Inferior parietal cortex (tissue), 1 donor: ENCODE measurements around the gene CPSF7.
"Not testable (repeated sequence)": the region's sequence is repeated elsewhere in the genome, so short reads cannot be mapped to it uniquely, and the experiment has no call there.

Experiments
- DNase-seq: peaks from one replicate; pipeline ENCODE4 v3.0.0-alpha.2; 2016; ENCODE audit errors: extremely low spot score

CPSF7 gene

DNA sequence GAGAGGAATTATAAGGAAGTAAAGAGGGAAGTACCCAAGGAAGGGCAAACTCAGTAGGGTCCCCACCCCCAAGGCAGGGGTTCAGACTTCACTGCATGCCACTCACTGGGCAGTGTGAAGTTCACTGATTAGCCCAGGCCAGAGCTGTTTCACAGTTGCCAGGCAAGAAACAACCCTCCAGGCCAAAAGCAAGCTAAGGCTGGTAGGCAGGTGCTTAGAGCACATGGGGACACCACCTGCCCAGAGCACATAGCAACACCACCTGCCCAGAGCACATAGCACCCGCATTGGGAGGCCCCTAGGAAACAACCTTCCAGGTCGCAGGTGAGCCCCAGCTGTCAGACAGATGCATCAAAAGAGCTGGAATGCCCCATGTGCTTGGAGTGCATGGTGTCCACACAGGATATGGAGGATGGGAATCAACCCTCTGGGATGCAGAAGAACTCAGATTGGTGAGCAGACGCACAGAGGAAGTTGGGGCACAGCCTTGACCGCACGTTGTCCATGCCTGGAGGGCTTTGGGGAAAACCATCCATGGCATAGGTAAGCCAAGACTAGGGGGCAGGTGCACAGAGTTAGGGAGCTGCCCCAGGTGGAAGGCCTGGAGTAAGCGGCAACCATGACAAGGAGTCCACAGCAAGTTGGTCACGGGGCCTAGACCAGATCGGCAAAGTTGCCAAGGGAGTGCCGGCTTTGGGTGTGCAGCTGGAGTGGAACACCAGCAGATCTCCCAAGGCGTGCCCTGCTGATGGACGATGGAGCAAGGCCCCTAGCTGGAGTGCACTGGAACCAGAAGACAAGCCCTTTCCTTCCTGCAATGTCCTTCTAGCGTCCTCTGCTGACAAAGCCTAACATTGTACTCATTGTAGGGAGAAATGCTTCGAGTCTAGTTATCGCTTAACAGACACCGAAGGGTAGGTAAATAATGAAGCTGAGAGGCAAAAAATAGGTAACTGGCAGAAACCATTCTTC, 45.2 kb downstream of the CPSF7 start:
- DNase-seq = no peak

DNA sequence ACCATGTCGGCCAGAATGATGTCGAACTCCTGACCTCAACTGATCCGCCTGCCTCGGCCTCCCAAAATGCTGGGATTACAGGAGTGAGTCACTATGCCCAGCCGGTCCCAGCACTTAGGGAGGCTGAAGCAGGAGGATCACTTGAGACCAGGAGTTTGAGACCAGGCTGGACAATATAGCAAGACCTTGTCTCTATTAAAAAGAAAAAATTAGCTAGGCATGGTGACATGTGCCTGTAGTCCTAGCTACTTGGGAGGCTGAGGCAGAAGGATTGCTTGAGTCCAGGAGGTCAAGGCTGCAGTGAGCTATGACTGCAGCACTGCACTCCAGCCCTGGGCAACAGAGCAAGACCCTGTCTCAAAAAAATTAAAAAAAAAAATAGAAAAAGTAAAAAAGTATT, 45.9 kb downstream of the CPSF7 start:
- DNase-seq = not testable (repeated sequence)

DNA sequence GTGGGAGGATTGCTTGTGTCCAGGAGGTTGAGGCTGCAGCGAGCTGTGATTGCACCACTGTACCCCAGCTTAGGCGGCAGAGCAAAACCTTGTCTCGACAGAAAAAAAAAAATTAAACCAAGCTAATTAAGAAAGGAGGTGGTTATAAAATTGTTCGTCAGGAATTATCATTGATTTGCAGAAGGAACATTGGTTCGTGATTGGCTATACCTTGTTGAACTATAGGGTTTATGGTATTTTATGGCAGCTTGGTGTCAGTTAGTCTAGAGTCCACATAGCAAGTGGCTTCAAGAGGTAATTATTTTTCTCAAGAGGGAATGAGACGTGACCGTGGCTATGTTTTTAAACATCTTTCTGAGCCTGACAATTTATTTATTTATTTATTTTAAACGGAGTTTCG, 48.9 kb downstream of the CPSF7 start:
- DNase-seq = no peak

DNA sequence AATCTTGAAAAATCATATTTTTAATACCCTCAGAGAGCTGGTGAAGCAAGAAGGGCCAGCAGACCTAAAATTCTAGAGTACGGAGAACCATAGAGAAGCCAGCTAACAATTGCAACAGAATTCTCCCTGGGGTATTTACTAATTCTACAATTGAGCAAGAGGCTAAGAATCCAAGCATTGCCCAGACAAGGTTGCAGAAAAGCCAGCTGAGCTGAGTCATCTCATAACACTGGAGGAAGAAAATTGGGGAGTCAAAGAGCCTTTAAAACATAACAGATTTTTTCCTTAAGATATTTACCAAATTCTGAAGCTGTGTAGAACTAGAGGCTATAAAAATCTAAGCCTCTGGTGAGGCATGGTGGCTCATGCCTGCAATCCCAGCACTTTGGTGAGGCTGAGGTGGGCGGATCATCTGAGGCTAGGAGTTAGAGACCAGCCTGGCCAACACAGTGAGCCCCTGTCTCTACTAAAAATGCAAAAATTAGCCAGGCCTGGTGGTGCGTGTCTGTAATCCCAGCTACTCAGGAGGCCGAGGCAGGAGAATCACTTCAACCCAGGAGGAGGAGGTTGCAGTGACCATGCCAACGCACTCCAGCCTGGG, 51.0 kb downstream of the CPSF7 start:
- no peak for DNase-seq

DNA sequence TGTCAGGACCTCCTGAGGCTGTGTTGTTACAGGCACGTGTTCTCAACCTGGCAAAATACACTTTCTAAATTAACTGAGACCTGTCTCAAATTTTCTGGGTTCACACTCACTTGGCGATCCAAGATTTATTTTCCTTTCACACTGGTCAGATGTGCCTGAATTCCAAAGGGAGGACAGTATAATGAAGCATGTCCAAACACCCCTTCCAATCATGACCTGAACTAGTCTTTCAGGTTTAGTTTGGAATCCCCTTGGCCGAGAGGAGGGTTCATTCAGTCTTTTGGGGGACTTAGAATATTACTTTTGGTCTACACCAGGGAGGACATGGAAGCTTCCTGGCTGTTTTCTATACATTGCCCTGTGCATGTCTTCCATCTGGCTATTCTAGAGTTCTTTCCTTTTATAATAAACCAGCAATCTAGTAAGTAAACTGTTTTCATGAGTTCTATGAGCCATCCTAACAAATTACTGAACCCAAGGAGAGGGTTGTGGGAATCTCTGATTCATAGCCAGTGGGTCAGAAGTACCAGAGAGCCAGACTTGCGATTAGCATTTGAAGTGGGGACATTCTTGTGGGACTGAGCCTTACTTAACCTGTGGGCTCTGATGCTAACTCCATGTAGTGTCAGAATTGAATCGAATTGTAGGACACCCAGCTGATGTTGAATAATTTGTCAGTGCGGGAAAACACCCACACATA, 52.2 kb downstream of the CPSF7 start:
- DNase-seq = no peak

DNA sequence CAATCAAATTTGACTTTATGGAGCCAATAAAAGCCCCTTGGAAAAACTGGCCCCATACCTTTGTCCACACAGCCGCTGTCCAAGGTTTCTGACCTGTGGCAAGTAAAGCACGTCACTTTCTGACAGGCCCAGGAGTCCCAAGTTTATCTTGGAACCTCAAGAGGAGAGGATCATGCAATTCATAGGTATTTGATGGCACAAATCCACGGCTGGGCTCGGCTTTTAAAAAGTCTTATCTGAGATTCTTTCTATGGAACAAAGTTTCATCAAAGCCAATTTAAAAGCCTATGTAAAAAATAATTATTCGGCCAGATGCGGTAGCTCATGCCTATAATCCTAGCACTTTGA, 54.0 kb downstream of the CPSF7 start:
- DNase-seq = no peak

DNA sequence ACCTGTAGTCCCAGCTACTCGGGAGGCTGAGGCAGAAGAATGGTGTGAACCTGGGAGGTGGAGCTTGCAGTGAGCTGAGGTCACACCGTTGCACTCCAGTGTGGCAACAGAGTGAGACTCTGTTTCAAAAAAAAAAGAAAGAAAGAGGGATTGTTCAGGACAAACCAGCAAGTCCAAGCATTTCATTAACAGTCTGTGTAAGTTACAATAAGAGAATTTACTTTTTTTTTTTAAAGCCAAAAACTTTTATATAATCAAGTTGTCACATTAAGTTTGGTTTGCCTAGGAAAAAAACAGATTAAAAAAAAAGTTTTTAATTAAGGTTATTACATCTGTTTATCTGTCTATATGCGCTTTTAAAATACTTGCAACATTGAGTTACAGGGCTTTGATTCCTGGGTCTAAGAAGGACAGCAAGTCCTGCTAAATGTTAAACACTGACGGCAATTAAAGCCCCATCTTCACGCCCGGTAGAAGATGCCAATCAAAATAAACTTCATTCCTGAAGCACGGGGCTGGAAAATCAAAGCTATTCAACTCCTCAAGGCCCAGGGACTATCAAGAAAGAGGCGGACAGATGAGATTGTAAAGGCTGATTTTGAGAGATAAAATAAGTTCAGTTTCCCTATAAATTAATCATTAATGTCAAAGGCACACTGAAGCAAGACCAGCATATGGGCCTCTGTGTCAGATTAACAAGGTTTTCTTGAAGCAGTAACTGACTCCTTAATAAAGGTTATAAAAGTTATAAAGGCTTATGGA, 56.9 kb downstream of the CPSF7 start:
- no peak for DNase-seq

DNA sequence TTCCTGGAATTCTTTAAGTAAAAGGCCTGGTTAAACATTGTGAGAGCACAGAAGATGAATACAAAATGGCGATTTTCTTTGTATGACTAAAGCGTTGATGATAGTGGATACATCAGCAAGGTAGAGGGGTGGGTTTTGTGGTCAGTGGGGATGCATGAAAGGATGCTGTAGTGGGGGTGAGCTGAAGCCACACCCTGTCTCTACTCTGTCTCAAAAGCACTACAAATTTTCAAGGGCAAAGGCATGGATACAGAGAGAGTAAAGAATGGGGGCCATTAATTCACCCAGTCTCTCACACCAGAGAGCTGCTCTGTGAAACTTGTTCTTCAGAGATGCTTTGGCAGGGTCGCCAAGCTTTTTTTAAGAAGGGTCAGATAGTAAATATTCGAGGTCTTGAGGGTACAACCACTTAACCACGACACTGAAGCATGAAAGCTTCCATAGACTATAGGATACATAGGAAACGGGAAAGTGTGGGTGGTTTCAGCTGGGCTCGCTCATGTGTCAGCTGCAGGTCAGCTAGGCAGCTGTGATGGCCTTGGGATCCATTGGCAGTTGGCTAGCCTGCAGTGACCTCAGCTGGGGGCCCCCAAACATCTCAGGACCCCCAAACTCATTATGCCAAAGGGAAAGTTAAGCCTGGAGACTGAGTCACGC, 59.3 kb downstream of the CPSF7 start:
- no peak for DNase-seq

DNA sequence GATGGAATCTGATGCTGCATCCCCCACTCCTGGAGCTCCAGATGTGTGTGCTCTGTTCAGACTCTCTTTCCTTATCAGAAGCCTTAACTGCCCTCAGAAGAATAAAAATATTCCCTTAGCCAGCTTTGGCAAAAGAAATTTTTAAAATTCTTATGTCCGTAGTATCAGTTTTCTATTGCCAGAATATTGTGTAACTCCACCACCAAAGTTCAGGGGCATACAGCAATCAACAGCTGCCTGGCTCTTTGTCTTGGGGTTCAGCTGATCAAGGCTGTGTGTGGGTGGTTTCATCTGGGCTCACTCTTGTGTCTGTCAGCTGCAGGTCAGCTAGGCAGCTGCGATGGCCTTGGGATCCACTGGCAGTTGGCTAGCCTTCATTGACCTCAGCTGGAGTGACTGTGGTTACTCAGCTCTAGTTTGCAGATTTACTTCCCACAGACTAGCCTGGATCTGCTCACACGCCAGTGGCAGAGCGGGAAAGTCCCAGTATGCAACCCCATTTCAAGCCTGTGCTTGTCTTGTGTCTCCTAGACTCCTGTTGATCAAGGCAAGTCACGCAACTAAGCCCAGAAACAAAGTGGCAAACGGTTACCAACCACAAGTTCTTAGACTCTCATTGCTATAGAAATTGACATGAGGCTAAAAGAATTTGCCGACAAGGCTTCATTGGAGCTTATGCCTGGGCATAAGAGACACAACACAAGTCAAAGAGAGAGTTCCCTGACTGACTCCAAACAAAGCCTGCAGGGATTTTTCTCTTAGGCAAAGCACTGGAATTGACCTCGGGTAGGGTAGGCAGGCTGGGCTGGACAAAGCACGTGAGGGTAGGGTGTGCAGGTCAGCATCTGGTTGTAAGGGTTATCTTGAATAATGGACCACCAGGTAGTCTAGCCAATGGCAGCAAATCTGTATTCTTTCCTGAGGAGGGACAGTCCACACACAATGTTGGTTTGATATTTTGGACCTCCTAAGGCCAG, 60.1 kb downstream of the CPSF7 start:
- DNase-seq = no peak

DNA sequence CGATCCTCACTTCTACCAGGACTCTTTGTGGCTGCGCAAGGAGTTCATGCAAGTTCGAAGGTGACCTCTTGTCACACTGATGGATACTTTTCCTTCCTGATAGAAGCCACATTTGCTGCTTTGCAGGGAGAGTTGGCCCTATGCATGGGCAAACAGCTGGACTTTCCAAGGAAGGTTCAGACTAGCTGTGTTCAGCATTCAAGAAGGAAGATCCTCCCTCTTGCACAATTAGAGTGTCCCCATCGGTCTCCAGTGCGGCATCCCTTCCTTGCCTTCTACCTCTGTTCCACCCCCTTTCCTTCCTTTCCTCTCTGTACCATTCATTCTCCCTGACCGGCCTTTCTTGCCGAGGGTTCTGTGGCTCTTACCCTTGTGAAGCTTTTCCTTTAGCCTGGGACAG, 61.1 kb downstream of the CPSF7 start:
- DNase-seq = no peak

DNA sequence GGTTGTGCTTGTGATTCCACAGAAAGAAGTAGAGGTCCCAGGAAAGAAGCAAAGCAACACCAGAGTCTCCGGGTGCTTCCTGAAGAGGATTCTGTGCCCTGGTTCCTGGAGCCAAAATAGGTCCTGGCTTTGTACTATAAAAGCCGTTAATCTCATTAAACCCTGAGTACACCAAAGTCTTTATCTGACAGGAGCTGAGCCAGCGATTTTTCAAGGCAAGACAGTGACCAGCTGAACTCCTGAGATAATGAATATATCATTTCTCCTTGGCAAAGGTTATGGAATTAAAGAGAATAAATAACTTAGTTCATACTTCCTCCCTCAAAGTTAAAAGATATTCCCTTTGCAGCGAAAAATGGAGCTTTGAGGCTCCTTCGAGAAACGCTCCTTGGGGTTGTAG, 62.4 kb downstream of the CPSF7 start:
- DNase-seq = no peak

DNA sequence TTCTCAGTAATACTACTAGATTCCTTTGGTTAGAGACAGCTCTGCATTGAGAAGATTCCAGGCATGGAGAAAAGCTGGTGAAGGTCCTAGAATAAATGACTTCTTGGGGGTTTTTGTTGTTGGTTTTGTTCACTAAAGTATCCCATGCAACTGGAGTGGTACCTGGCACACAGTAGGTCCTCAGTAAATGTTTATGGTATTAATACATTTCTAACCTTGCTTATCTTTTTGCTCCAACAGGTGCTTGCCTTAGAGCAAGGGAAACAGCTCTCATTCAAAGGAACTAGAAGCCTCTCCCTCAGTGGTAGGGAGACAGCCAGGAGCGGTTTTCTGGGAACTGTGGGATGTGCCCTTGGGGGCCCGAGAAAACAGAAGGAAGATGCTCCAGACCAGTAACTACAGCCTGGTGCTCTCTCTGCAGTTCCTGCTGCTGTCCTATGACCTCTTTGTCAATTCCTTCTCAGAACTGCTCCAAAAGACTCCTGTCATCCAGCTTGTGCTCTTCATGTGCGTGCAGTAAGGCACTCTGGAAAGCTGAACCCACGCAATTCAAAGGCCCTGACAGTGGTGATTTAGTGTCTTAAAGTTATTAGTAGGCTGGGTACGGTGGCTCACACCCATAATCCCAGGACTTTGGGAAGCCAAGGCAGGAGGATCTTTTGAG, 65.6 kb downstream of the CPSF7 start:
- DNase-seq = no peak

DNA sequence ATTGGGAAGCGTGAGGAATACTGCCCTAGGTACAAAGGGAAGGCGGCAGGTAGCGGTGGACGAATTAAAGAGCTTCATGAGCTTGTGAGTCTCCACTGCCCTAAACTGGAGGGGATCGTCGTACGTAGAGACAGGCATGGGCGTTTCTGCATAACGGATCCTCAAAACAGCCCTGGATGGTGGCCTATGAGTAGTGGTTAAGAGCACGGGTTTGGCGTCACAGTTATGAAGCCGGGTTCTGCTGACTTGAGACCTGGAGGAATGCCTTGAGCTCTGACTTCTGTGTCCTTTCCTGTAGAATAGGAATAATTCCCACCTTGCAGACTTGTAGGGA, 67.3 kb downstream of the CPSF7 start:
- DNase-seq = no peak

DNA sequence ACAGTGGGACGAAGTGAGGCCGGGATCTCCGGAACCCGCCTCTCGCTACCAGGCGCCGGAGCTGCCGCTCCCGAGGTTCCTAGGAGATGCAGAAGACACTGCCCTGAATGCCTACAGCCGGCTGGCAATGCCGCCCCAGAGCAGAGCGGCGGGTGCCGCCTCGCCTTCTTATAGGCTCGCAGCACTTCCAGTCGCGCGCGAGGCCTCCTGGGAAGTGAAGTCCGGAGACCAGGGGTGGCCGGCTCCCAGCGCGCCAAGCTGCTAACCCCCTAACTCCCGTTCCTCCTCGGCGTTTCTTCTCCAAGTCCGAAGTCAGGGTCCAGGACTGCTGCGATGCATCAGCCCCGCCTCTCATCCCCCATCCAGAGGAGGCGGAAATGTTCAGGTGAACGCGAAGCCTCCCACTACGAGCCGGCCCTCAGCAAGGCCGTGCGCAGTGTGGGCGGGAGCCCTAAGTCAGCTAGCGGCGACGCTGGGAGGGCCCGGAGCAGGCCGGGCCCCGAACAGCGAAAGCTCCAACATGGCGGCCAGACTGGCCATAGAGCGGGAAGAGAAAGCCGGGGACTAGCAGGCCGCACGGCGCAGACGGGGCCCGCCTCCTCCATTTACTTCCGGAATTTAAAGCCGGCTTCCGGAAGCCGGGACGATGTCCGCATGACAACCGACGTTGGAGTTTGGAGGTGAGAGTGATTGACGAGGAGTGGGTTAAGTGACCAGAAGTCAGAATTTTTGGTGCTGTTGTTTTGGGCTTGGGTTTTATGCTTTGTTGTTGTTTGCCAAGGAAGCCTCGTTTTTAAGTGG, 67.8 kb downstream of the CPSF7 start, which contains the start of the genes CYB561A3 and TMEM138:
Gene CYB561A3 (minus strand): TSS at position 142 of the 801 bp plus-strand sequence. CDS start 5,169 bp downstream, outside the sequence.
Gene TMEM138 (plus strand): TSS at position 634 of the 801 bp plus-strand sequence. CDS start 2,017 bp downstream, outside the sequence.
- peak; percentile 94 for DNase-seq

DNA sequence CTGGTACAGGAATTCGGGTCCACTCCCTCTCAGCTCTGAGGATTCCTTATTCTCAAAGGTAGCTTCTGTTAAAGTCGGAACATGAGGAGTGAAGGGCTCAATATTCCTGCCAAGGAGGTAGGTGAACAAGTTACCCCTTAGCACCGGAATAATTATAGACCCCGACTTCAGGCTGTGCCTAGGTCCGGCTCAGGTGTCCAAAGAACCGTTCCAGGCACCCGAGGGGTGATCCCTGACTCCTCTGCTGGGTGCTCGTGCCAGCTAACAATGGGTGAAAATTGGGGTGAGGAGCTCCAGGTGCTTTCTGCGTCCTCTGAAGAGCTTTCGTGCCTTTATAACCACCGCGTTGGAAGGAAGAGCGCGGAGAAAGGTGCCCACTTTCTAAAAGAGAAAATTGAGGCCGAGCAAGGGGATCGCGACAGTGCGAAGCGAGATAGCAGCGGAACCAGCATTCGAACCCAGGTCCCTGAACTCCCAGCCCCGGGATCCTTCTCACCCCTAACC, 68.5 kb downstream of the CPSF7 start:
- DNase-seq = no peak

DNA sequence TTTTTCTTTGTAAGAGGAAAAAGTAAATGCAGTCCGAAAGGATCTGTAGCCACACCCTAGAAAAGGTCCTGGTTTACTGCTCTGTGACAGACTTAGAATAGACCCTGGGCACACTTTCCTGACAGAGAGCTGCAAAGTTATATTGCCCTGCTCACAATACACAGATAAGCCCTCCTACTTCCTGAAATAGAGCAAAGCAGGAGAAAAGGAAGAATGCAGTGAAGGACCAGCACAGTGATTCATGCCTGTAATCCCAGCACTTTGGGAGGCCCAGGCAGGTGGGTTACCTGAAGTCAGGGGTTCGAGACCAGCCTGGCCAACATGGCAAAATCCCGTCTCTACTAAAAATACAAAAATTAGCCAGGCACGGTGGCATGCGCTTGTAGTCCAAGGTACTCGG, 70.3 kb downstream of the CPSF7 start:
- no peak for DNase-seq

DNA sequence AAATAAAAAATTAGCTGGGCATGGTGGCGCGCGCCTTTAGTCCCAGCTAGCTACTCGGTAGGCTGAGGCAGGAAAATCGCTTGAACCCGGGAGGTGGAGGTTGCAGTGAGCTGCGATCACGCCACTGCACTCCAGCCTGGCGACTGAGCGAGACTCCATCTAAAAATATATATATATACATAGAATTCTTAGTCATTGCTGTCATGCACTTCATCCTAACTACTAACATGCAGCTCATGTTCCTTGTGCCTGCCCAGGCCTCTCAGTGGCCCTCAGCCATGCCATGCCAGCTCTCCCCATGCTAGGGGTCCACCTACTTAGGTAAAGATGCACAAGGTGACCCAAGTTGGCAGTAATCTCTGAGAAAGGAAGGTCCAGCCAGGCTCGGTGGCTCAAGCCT, 71.2 kb downstream of the CPSF7 start:
- DNase-seq = no peak

DNA sequence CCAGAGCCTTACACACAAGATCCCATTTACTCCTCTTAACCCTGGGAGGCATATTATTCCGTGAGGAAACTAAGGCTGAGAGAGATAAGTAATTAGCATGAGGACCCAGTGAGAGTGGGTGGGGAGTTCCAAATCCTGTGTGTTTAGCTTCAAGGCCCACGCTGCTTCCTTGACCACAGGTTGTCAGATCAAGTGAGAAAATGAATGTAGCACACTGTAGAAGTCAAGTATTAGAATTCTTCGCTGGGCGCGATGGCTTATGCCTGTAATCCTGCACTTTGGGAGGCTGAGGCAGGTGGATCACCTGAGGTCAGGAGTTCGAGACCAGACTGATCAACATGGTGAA, 71.9 kb downstream of the CPSF7 start:
- no peak for DNase-seq
